ENCODE data around the gene SUFU.

DNA sequence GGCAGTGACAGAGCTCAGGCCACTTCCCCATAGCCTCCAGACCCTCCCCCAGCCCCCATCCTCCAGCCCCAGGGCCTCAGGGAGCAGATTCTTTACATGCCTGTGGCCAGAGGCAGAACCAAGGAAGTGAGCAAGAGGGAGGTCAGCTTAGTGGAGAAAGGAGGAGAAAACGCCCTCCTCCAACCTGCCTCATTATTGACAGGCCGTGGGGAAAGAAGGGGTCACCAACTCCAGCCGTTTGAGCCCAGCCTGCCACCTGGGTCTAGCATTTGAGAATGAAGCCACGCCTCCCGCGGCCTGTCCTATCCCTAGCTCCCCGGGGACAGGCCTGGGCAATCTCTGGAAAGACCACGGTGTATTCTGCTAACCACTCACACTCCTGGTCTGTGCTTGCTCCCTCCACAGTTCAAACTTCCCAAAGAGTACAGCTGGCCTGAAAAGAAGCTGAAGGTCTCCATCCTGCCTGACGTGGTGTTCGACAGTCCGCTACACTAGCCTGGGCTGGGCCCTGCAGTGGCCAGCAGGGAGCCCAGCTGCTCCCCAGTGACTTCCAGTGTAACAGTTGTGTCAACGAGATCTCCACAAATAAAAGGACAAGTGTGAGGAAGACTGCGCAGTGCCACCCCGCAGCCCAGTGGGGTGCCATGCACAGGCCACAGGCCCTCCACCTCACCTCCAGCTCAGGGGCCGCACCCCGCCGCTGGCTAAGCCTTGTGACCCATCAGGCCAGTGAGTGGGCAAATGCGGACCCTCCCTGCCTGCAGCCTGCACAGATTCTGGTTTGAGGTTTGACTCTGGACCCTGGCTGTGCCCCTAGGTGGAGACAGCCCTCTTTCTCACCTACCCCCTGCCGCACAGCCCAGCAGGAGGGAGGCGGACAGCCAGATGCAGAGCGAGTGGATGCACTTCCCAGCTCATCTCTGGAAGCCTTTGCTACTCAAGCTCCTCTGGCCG, 126.2 kb downstream of the SUFU start:
- TF ChIP-seq, protein P1, sequence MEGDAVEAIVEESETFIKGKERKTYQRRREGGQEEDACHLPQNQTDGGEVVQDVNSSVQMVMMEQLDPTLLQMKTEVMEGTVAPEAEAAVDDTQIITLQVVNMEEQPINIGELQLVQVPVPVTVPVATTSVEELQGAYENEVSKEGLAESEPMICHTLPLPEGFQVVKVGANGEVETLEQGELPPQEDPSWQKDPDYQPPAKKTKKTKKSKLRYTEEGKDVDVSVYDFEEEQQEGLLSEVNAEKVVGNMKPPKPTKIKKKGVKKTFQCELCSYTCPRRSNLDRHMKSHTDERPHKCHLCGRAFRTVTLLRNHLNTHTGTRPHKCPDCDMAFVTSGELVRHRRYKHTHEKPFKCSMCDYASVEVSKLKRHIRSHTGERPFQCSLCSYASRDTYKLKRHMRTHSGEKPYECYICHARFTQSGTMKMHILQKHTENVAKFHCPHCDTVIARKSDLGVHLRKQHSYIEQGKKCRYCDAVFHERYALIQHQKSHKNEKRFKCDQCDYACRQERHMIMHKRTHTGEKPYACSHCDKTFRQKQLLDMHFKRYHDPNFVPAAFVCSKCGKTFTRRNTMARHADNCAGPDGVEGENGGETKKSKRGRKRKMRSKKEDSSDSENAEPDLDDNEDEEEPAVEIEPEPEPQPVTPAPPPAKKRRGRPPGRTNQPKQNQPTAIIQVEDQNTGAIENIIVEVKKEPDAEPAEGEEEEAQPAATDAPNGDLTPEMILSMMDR (IDR thresholded peaks at IDR 0.05), result no peak
- TF ChIP-seq EZH2 (IDR thresholded peaks at IDR 0.05; ENCODE audit: borderline replicate concordance, insufficient read depth, low read depth, low read length, poor library complexity, severe bottlenecking), result no peak

All from B cell (primary cell).